GM19468 (cell line): ENCODE data around the gene SLC13A3.

Experiments used
- ATAC-seq: cut with Tn5 transposase; IDR thresholded peaks from one replicate; pipeline ENCODE4 v1.9.1; 2021; ENCODE audit warnings: mild to moderate bottlenecking, moderate library complexity, moderate number of reproducible peaks; ENCODE audit not compliant: unreplicated experiment; ENCODE audit errors: extremely low read depth

SLC13A3 gene

GRCh38 chr20:46610145-46610544, 41.1 kb downstream of the SLC13A3 start:
- ATAC-seq, result no peak

GRCh38 chr20:46609043-46609442, 42.2 kb downstream of the SLC13A3 start:
- ATAC-seq, result no peak

- ATAC-seq, result no peak
These were observed 43.3 kb downstream of the SLC13A3 start for GRCh38 chr20:46607849-46608497.

- no peak for ATAC-seq
These were observed 43.9 kb downstream of the SLC13A3 start for GRCh38 chr20:46607191-46607848.

GRCh38 chr20:46606817-46607190, 44.5 kb downstream of the SLC13A3 start:
- ATAC-seq, result no peak

GRCh38 chr20:46605978-46606816, 45.1 kb downstream of the SLC13A3 start:
- no peak for ATAC-seq

GRCh38 chr20:46605181-46605580, 46.1 kb downstream of the SLC13A3 start:
- ATAC-seq, result no peak

GRCh38 chr20:46604551-46605133, 46.6 kb downstream of the SLC13A3 start:
- ATAC-seq, result no peak

- no peak for ATAC-seq
These were observed 48.8 kb downstream of the SLC13A3 start for GRCh38 chr20:46602429-46602828.

GRCh38 chr20:46601603-46602122, 49.6 kb downstream of the SLC13A3 start:
- ATAC-seq, result no peak

GRCh38 chr20:46600286-46600752, 50.9 kb downstream of the SLC13A3 start:
- ATAC-seq, result no peak

- ATAC-seq, result no peak
These were observed 51.9 kb downstream of the SLC13A3 start for GRCh38 chr20:46599227-46599987.

- ATAC-seq, result no peak
These were observed 55.3 kb downstream of the SLC13A3 start for GRCh38 chr20:46595933-46596332.

- no peak for ATAC-seq
These were observed 56.5 kb downstream of the SLC13A3 start for GRCh38 chr20:46594725-46595124.

- ATAC-seq, result no peak
These were observed 58.5 kb downstream of the SLC13A3 start for GRCh38 chr20:46592580-46593362.

- ATAC-seq, result no peak
These were observed 60.8 kb downstream of the SLC13A3 start for GRCh38 chr20:46590443-46590842.

- ATAC-seq, result no peak
These were observed 62.4 kb downstream of the SLC13A3 start for GRCh38 chr20:46588532-46589511.

- no peak for ATAC-seq
These were observed 63.3 kb downstream of the SLC13A3 start for GRCh38 chr20:46587986-46588385.
